ENCODE results near the gene TFB1M.
"Not testable (repeated sequence)": the region's sequence is repeated elsewhere in the genome, so short reads cannot be mapped to it uniquely, and the experiment has no call there.

The TFB1M gene

DNA sequence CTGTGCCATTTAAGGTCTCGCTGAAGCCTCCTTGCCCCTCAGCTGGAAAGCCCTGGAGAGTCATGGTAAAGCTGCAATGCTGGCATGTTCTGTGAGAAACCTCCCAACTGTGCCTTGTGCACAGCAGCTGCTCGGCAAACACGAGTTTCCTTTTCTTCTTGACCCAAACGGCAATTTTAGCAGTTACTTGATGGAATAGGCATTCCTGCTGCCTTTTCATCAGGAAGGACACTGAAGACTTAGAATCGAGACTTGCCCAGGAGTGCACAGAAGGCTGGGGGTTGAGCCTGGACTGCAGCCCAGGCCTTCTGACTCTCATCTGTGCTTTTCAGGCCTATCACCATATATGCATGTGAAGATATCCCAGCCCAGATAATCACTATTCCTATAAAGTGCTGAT is 79.2 kb downstream of the TFB1M start:
- no peak for DNase-seq (ENCODE audit: low read depth)

GRCh38 chr6:155234687-155235086 is 79.6 kb downstream of the TFB1M start:
- no peak for DNase-seq (ENCODE audit: low read depth)

DNA sequence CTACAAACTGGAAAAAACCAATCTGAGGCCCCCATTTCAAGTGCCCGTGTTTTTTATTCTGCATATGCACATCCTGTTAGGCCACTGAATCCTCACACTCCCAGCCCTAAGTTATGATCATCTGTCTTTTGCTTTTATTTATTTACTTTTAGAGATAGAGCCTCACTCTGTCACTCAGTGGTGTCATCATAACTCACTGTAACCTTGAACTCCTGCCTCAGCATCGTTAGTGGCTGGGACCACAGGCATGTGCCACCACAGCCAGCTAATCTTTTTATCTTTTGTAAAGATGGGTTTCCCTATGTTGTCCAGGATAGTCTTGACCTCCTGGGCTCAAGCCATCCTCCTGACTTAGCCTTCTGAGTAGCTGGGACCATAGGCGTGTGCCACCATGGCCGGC is 80.1 kb downstream of the TFB1M start:
- DNase-seq (ENCODE audit: low read depth) = no peak

DNA sequence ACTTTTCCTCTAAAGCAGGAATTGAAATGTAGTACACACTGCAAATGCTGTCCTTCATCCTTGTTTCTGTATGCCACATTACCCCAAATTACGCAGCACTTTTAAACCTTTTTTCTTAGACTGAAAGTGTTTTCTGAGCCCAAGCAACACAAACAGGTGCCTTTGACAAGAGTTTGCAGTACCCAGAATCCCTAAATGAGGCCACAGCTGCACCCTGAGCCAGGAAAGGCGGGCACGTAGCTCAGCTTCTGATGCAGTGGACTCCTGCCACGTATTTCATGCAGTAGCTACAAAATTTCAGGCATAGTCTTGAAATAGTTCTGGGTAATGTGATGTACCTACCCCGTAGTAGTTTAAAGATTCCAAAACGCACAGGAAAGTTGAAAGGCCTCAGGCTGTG is 81.4 kb downstream of the TFB1M start:
- DNase-seq (ENCODE audit: low read depth) = no peak

- DNase-seq (ENCODE audit: low read depth) = not testable (repeated sequence)
These were observed 83.3 kb downstream of the TFB1M start for GRCh38 chr6:155230975-155231374.

- no peak for DNase-seq (ENCODE audit: low read depth)
These were observed 85.6 kb downstream of the TFB1M start for GRCh38 chr6:155228546-155229166.

- no peak for DNase-seq (ENCODE audit: low read depth)
These were observed 87.2 kb downstream of the TFB1M start for GRCh38 chr6:155227046-155227445.

DNA sequence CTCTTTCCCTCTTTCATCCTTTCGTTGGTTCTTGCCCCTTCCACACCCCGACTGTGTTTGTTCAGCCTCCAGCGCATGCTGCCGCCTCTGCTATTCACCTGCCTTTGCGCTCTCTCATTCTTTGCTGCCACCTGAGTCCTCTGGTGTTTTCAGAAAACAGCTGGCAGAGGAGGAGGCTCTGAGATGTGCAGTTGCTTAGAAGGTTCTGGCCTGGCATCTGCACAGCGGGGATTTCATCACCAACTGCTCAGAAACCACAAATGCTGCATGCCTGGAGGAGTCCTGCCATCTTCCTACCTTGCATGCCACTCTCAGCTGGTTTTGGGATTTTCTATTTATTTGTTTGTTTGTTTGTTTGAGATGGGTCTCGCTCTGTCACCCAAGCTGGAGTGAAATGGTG is 89.7 kb downstream of the TFB1M start:
- DNase-seq (ENCODE audit: low read depth) = no peak

GRCh38 chr6:155223646-155224451 is 90.4 kb downstream of the TFB1M start:
- no peak for DNase-seq (ENCODE audit: low read depth)

GRCh38 chr6:155222506-155222905 is 91.8 kb downstream of the TFB1M start:
- DNase-seq (ENCODE audit: low read depth) = no peak

GRCh38 chr6:155221086-155221485 is 93.2 kb downstream of the TFB1M start:
- no peak for DNase-seq (ENCODE audit: low read depth)

GRCh38 chr6:155219858-155220301 is 94.4 kb downstream of the TFB1M start:
- no peak for DNase-seq (ENCODE audit: low read depth)

- DNase-seq (ENCODE audit: low read depth) = no peak
These were observed 95.0 kb downstream of the TFB1M start for GRCh38 chr6:155219299-155219698.

GRCh38 chr6:155218711-155219110 is 95.6 kb downstream of the TFB1M start:
- DNase-seq (ENCODE audit: low read depth) = not testable (repeated sequence)

DNA sequence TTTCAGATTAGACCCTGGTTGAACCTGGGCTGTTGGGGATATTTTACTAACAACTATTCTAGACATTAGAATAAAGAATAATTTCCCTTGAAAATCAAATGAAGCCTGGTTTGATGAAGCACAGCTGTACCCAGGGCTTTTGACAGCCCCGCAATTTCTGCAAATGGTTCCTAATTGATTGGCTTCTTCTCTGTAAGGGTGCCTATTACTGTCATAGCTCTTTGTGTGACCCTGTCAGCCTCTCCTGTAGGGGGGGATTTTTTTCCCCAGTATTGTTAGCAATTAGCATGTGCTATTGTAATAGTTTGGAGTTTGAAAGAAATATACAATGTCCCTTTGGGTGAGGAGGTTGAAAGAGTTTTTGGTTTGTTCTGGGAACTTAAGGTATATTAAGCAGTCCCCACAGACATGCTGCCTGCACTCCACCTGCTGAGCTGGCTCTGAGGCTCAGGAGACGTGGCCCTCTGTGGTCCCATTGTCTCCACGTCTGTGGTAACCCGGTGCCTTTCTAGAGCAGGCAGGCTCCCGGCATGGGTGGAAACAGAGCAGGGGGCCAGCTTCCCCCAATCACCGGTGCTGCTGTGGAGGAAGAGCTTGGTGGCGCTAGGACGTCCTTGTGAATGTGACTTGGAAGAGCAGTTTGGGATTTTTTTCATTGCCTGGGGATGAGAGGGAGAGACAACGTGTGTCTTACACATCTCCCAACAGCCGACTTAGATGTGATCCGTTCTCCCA is 97.8 kb downstream of the TFB1M start:
- no peak for DNase-seq (ENCODE audit: low read depth)

DNA sequence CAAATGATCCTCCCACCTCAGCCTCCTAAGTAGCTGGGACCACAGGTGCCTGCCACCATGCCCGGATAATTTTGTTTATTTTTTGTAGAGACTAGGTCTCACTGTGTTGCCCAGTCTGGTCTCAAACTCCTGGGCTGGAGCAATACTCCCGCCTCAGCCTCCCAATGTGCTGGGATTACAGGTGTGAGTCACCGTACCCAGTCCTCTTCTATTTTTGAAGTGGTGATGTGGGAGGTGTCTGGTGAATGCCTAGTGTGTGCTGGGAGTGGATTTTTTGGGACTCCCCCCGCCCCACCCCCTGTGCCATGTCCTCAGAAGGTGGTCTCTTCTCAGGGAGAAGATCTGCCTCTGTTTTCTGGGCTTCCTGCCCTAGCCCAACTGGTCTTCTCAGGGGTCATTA is 98.4 kb downstream of the TFB1M start:
- no peak for DNase-seq (ENCODE audit: low read depth)

- no peak for DNase-seq (ENCODE audit: low read depth)
These were observed 100.5 kb downstream of the TFB1M start for GRCh38 chr6:155213611-155214372.

DNA sequence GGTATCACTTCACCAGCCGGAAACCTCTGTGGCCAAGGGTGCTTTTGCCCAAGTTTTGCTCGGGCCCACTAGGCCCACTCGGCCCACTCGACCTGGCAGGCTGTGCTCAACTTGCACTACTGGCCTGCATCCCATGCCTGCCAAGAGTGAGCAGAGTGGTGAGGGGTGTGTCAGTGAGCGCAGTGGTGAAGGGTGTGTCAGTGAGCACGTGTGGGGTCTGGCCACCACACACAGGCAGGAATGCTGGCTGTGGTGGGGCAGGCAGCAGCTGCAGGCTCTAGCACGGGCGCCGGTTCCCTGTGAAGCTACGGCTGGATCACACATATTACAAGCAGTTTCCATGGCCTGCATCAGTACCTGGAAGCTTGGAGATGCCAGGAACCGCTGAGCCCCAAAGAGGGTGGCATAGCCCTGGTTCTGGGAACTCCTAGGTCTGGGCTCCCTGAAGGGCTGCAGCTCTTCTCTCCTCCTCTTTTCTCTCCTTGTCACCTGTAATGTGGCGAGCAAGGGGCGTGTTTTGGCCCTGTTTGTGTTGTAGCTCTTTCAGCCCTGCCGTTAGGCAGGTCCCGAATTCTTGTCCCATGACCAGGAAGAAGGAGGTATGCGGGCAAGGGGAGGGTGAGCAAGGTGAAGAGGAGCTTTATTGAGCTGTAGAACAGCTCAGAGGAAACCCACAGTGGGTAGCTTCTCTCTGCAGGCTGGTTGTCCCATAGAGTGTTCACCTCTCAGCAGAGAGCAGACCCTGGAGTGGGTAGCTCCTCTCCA is 101.5 kb downstream of the TFB1M start:
- DNase-seq (ENCODE audit: low read depth) = no peak

DNA sequence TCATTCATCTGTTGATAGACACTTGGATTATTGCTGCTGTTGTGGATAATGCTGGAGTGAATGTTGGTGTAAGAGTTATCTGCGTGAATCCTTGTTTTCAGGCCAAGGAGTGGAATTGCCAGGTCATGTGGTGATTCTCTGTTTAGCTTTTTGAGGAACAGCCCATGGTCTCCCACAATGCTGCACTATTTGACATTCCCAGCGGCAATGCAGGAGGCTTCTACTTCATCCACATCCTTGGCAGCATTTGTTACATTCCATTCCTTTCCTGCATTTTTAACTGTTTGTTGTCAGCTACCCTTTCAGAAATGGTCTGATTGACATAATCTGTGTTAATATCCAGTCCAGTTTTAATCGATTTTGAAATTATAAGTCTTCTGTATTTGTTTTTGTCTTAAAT is 102.2 kb downstream of the TFB1M start:
- no peak for DNase-seq (ENCODE audit: low read depth)

DNA sequence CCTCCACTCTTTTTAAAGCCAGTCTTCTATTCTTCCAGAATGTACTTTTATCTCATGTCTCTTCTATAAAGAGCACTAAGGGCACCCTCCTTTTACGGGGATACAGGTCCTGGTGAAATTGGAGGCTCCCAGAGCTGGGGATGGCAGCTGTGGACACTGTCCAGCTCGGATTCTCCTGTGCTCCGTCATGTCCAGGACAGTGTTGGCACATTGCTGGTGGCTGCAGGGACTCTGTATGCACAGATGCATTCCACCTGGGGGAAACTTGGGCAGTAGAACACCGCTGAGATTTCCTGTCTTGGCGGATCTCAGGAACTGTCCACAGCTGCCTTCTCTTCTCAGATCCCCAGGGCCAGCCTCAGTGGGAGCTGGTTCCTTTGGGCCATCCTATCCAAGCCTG is 107.1 kb downstream of the TFB1M start:
- no peak for DNase-seq (ENCODE audit: low read depth)

Measured in T follicular helper cell (primary cell).